ENCODE results near the gene SLC16A10.
"Not testable (repeated sequence)": the region's sequence is repeated elsewhere in the genome, so short reads cannot be mapped to it uniquely, and the experiment has no call there.

Gene SLC16A10

DNA sequence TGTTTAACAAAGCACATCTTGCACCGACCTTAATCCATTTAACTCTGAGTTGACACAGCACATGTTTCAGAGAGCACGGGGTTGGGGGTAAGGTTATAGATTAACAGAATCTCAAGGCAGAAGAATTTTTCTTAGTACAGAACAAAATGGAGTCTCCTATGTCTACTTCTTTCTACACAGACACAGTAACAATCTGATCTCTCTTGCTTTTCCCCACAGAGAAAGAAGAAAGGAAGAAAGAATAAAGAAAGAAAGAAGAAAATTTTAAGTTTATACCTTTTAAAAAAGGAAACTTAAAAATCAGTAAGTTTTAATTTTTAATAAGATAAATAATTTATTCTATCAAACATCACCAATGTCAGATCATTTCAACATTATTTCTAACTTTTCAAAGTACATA lies 168.5 kb downstream of the SLC16A10 start:
- DNase-seq (ENCODE audit: low spot score); FAIRE-seq: not testable (repeated sequence)

DNA sequence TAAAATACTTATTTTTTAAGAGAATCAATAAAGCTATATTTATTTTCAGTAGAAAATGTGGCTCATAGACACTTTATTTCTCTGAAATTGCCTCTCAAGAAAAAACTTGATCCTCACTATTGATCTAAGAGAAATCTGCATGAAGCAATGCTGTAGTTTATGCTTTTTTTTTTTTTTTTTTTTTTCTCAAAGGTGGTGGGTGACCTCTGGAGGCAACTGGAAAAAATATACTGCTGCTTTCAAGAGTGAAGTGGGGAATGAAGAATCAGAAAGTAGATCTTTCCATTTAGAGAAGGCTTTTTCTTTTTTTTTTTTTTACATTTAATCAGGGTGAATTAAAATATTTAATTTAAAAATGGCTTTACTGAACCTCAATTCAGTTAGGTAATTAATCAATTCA lies 169.3 kb downstream of the SLC16A10 start:
- DNase-seq (ENCODE audit: low spot score), result no peak
- FAIRE-seq, result no peak

DNA sequence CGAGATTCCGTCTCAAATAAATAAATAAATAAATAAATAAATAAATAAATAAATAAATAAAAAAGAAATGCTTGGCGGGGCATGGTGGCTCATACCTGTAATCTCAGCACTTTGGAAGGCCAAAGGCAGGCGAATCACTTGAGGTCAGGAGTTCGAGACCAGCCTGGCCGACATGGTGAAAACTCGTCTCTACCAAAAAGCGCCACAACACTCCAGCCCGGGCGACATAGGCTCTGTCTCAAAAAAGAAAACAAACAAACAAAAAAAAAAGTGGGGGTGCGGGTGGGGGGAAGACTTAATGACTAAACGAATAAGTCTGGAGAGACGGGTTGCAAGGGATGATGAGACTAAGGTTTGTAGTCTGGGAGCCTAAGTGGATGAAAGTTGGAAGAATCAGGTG lies 170.7 kb downstream of the SLC16A10 start:
- no peak for DNase-seq (ENCODE audit: low spot score)
- no peak for FAIRE-seq

DNA sequence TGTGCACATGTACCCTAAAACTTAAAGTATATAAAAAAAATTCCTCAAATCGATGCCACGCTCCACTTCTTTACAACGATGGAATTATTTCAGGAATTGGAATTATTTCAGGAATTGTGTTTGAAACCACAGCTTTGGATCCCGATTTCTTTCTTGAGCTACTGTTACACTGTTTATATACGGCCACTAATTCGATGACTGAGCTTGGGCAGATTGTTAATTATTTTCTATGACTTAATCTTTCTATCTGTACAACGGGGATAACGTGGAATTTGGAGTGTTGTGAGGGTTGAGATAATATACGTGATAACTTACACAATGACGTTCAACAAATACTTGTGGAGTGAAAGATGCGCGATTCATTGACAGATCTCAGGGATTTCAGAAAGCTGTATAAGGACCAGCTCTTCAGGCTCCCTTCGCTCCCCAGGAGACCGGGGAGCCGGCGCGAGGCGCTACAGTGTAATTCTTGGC lies 171.3 kb downstream of the SLC16A10 start:
- FAIRE-seq, result no peak
- DNase-seq (ENCODE audit: low spot score), result no peak

DNA sequence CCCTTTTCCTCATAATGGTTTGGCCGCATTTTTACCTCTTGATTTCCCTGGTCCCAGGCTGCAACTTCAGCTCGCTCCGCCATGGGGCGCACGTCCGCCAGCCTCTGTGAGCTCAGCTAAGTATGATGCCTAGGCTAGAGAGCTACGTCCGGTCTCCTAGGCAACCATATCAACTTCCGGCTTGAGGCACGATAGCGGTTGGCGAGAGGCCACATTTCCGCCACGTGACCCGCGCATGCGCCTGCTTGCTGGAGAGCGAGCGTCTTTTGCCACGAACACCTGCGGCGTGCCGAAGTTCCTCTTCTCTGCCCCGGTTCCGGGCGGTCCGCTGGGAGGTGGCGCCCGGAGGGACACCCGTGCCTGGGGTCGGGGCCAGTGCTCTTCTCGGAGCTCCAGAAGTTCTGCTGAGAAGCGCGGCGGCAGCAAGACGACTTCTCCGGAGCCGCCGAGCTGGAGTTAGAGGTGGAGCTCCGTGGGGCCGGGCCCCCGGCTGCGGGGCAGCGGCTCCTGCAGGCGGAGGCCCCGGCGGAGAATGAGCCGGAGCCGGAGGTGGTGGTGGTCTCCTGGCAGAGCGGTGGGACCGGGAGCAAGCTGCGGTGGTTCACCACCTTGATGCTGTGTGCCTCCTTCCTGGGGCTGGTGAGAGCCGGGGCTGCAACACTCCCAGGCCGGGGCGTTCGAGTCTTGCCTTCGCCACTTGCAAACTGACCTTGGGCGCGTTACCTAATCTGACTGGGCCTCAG lies 172.0 kb downstream of the SLC16A10 start:
- FAIRE-seq (no peak), DNase-seq (ENCODE audit: low spot score) (peak; percentile 94)

DNA sequence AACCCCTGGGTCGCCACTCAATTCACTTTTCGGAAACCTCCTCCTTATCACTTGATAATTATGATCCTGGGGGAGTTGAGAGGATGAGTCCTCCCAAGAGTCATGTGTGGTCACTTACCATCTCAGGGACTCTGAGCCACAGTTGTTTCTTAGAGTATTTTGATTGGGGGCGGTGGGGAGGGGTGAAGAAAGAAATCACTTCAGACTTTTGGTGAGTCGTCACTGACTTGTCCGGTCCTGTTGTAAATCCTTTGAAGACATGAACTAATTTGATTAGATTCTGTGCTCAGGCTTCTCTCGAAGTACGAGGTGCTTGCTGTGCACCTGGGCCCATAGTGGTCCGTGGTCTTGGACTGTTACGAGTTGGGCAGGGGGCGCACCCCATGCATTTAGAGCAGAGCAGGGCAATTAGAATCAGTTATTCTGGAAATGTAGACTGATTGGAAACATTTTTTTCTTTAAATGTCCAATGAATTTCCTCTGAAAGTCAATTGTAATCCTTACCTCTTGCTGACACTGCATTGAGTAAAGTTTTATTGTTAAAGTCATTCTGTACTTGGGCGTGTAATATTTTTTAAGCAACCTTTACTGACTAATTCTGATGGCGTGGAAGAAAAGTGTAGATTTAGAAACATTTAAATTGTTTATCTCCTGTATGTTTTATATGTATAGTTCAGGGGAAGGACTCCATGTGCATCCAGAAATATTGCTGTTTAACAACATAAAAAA lies 173.4 kb downstream of the SLC16A10 start:
- FAIRE-seq (no peak), DNase-seq (ENCODE audit: low spot score) (no peak)

DNA sequence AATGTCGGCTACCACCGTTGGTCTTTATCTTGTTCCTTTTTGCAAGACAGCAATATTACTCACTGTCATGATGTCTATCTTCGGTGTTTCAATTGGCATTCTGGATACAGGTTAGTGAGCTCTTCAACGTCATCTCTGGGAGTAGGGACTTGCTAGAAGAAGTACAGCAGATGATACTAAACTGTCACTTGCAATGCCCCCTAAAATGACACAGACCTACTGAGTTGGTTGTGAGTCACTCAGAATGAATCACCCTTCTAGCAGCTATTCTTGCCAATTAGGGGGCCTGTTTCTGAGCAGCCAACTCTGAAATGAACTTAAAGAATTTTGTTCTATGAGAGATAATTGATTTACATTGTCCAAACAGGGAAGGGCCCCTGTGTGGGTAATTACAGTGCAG lies 176.5 kb downstream of the SLC16A10 start:
- DNase-seq (ENCODE audit: low spot score) (peak; percentile 17), FAIRE-seq (no peak)

DNA sequence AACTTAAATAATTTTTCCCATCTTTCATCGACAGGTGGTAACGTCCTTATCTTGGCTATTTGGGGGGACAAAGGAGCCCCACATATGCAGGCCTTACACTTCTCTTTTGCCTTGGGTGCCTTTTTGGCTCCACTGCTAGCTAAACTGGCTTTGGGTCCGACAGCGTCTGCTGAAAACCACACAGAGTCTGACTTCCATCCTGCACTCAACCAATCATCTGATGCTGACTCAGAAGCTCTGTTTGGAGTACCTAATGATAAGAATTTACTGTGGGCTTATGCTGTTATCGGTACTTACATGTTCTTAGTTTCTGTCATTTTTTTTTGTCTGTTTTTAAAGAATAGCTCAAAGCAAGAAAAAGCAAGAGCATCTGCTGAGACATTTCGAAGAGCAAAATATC lies 178.5 kb downstream of the SLC16A10 start:
- FAIRE-seq (no peak), DNase-seq (ENCODE audit: low spot score) (no peak)

DNA sequence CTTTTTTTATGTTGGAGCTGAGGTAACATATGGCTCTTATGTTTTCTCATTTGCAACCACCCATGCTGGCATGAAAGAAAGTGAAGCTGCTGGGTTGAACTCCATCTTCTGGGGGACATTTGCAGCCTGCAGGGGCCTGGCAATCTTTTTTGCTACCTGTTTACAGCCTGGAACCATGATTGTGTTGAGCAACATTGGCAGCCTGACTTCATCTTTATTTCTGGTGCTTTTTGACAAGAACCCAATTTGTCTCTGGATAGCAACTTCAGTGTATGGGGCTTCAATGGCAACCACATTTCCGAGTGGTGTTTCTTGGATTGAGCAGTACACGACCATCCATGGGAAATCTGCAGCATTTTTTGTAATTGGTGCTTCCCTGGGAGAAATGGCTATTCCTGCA lies 179.0 kb downstream of the SLC16A10 start:
- no peak for DNase-seq (ENCODE audit: low spot score)

DNA sequence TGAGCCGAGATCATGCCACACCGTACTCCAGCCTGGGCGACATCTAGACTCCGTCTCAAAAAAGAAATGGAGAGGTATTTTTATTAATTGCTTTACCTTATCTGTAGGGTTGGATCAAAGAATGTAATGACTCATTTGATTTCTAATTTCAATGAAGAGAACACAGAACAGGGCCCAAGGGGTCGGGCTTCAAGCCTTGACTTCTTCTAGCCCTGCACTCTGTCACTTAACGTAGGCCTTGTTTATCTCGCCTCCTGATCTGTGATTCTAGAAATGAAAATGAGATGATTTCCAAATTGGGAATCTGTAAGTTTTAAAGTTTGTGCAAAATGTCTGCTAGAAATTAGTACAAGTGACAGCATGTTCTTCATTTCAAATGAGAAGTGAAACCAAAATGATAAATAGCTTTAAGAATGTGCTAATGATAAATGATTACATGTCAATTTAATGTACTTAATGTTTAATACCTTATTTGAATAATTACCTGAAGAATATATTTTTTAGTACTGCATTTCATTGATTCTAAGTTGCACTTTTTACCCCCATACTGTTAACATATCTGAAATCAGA lies 180.5 kb downstream of the SLC16A10 start:
- FAIRE-seq, result no peak
- DNase-seq (ENCODE audit: low spot score), result no peak

More for the DNA sequence above, 179.0 kb downstream of the SLC16A10 start:
- FAIRE-seq, result no peak

DNA sequence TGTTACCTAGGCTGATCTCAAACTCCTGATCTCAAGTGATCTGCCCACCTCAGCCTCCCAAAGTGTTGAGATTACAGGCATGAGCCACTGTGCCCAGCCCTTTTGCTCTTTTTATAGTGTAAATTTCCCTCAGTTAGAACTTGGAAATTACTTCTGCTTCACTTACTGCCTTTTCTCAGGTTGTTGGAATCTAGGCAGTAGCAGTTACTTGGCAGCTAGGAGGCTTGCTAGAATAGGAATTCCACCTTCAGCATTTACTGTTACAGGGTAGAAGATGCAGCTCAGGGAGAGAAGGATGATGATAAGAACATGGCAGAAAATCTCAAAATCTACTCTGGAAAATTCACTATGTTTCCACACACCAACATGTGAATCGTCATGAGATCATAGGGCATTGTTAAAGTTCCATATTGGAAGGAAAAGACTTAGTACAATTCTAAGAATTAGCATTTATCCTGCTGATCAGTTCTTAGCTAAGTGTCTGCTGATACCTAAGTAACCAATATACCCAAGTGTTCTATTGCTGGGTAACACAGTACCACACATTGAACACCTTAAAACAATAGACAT lies 182.2 kb downstream of the SLC16A10 start:
- DNase-seq (ENCODE audit: low spot score), result no peak
- FAIRE-seq, result no peak

DNA sequence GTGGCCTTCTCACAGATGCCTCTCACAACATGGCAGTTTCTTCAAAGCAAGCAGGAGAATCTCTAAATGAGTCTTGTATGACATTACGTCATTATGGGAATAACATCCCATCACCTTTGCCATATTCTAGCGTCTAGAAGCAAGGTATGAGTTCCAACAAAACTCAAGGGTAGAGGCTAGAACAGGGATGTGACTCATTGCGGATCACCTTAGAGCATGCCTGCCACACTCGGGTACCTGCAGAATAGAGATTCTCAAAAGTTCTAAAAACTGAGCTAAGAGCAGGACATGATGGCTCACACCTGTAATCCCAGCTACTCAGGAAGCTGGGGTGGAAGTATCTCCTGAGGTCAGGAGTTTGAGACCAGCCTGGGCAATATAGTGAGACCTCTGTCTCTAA lies 182.8 kb downstream of the SLC16A10 start:
- no peak for FAIRE-seq
- DNase-seq (ENCODE audit: low spot score), result no peak

DNA sequence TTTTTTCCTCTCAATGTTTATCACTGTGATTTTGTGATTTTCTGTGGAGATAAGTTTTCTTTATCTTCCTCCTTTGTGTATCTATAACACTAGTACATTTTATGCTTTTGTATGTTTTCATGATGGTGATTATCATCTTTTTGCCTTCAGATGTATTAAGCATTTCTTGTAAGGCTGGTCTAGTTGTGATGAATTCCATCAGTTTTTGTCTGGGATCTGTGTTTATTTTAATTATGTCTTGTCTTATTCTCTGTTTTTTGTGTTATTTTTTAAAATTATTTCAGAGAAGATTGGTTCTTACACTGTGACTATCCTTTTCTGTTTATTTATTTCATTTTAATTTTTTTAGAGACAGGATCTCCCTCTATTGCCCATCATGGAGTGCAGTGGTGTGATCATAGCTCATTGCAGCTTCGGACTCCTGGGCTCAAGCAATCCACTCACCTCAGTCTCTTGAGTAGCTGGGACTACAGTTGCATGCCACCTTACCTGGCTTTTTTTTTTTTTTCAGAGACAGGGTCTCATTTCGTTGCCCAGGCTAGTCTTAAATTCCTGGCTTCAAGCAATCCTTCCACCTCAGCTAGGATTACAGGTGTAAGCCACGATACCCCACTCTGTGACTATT lies 187.4 kb downstream of the SLC16A10 start:
- no peak for DNase-seq (ENCODE audit: low spot score)
- FAIRE-seq, result no peak

DNA sequence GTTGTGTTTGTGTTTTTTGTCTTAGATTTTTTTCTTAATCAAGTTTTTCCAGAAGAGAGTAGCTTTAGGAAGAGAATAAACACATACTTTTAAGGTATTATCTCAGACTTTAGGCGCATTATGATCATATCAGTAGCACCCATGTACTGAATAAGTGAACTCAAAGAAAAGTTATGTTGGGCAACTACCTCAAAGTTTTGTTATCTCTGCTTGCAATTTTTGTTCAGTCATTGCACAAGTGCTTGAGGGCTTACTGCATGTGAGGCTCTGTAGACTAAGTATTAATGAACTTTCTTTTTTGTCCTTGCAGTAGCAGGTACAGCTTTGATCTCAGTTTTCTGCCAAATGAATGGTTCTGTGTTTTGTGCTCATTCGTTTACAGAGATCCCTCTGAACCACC lies 189.0 kb downstream of the SLC16A10 start:
- DNase-seq (ENCODE audit: low spot score) (no peak), FAIRE-seq (no peak)

DNA sequence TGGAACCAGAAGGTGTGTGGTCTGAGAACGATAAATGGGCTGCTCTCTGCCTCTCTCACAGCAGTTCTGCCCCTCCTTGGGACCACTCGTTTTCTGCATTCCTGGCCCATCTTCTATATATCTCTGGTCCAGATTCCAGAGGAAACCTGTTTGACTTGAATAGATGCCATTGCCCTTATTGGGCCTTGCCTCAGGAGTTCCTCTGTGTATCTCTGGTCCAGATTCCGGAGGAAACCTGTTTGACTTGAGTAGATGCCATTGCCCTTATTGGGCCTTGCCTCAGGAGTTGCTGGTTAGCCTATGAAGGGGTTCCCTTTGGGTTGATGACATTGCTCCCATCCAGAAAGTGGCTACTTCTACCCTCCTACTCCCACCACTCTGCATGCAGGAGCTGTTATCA lies 189.4 kb downstream of the SLC16A10 start:
- no peak for FAIRE-seq

DNA sequence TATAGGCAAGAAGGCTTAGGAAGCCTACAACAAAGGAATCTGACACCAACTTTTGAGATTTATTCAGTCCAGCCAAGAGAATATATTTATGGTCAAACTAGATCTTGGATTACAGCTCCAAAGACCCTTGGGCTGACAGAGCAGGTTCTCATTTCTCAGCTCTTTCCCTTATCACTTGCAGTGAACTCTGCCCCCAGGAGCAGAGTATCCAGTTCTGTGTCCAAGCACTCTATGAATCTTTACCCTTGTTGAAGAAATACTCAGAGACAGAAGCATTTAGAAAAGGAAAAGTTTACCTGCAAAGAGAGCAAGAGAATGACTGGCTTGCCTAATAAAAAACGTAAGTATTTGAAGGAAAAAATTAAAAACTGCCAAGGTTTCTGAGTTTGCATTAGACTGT lies 190.5 kb downstream of the SLC16A10 start:
- FAIRE-seq (no peak), DNase-seq (ENCODE audit: low spot score) (no peak)

More for the DNA sequence above, 189.4 kb downstream of the SLC16A10 start:
- no peak for DNase-seq (ENCODE audit: low spot score)

DNA sequence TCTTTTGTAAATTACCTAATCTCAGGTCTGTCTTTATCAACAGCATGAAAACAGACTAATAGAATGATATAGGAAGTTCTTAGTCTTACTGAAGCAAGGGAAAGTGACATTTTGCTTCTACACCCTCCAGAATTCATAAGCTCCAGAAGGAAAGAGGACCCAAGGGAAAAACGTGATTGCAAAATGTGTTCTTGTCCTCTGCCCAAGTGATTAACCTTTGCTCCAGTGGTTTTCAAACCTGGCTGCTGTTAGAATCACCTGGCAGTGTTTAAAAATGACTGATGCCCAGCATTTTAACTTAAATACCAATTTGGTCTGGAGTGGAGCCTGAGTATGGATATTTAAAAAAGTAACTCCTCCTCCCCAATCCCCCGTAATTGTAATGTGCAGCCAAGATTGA lies 191.4 kb downstream of the SLC16A10 start:
- no peak for DNase-seq (ENCODE audit: low spot score)
- FAIRE-seq, result no peak

DNA sequence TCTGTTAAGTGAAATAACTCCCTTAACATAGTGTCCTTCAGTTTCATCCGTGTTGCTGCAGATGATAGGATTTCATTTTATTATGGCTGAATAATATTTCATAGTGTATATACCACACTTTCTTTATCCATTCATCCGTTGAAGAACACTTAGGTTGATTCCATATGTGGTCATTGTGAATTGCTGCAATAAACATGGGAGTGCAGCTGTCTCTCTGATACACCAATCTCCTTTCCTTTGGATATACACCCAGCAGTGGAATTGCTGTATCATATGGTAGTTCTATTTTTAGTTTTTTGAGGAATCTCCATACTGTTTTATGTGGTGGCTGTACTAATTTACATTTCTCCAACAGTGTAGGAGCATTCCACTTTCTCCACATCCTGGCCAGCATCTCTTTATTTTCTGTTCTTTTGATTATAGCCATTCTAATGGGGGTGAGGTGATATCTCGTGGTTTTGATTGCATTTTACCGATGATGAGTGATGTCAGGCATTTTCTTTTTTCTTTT lies 193.2 kb downstream of the SLC16A10 start:
- FAIRE-seq (no peak), DNase-seq (ENCODE audit: low spot score) (no peak)

All from urothelium cell line (cell line).